ENCODE measurements around the gene HPCAL1. TPM values are rescaled to one million over a fixed set of nuclear protein-coding genes. Genes with fewer than 3 reads are reported as not detected.

The HPCAL1 gene
- total and polyA plus RNA-seq, 2 experiments from 2014 or later: 8.3 to 25.4 TPM

GRCh38 chr2:10274376-10274775 is 28.3 kb upstream of the HPCAL1 start:
- H3F3A ChIP-seq (replicated peaks; ENCODE audit: low read depth): no peaks in the 10 kb centered on the region
- no peaks in the 10 kb centered on the region for H3K36me3 ChIP-seq (ENCODE audit: insufficient read depth)
- H3K4me3 Mint-ChIP-seq: no peak overlapping the region
- H3K4me1 Mint-ChIP-seq: peaks cover 2% of the 10 kb centered on the region; the same call in 1 of the 3 replicates
- H2AFZ ChIP-seq: no peak overlapping the region
- H3K27me3 Mint-ChIP-seq (ENCODE audit: insufficient read depth, low read depth, poor library complexity): peaks cover 11% of the 10 kb centered on the region
- DNase-seq (ENCODE audit: low spot score): no peak
- ATAC-seq: no peak
- no peak overlapping the region for H3K27ac ChIP-seq (ENCODE audit: low read depth)
- H3K27me3 ChIP-seq (ENCODE audit: insufficient read depth): no peaks in the 10 kb centered on the region
- H3K79me2 ChIP-seq (replicated peaks; ENCODE audit: insufficient read depth): no peaks in the 10 kb centered on the region
- no peak overlapping the region for H3K4me3 ChIP-seq
- TF ChIP-seq EZH2phosphoT487 (IDR thresholded peaks at IDR 0.05; ENCODE audit: unreplicated experiment) (no peak), NANOG (IDR thresholded peaks at IDR 0.05; ENCODE audit: borderline replicate concordance) (no peak), ETS1 (IDR thresholded peaks at IDR 0.05) (no peak), ZNF331 (CRISPR knock-in tag; IDR thresholded peaks at IDR 0.05; ENCODE audit: low read depth) (no peak), EZH2 (IDR thresholded peaks at IDR 0.05; ENCODE audit: low read depth, unreplicated experiment) (no peak), CTCF (conservative IDR thresholded peaks at IDR 0.05; ENCODE audit: low read depth in 2 of 2) (no peak), JUNB (IDR thresholded peaks at IDR 0.05; ENCODE audit: unreplicated experiment) (no peak), CREB1 (CRISPR knock-in tag; IDR thresholded peaks at IDR 0.05; ENCODE audit: low read depth) (no peak), STAT1 (IDR thresholded peaks at IDR 0.05; ENCODE audit: unreplicated experiment) (no peak), ZNF114 (CRISPR knock-in tag; IDR thresholded peaks at IDR 0.05) (no peak), POLR2AphosphoS5 (IDR thresholded peaks at IDR 0.05; ENCODE audit: low read depth) (no peak), ZNF462 (CRISPR knock-in tag; IDR thresholded peaks at IDR 0.05) (no peak), REST (IDR thresholded peaks at IDR 0.05; ENCODE audit: unreplicated experiment) (no peak)
- H3K9me3 Mint-ChIP-seq: no peaks in the 10 kb centered on the region
- no peaks in the 10 kb centered on the region for H3K4me1 ChIP-seq (ENCODE audit: insufficient read depth)
- no peaks in the 10 kb centered on the region for H3K9me2 ChIP-seq (ENCODE audit: insufficient read depth)
- no peak overlapping the region for H3K4me2 ChIP-seq
- no peak overlapping the region for H3K27ac Mint-ChIP-seq
- H3K36me3 Mint-ChIP-seq (ENCODE audit: low read depth): no peaks in the 10 kb centered on the region
- H4K20me1 ChIP-seq (replicated peaks; ENCODE audit: insufficient read depth): no peaks in the 10 kb centered on the region

Data from GM23338 (cell line).